CD14-positive monocyte (primary cell): Measurements from ENCODE around the gene ANKRD62. TPM values are rescaled to one million over a fixed set of nuclear protein-coding genes. Genes with fewer than 3 reads are reported as not detected.
A peak's percentile ranks its signal among the peaks of the same experiment; 100 is the strongest.

Experiments
- DNase-seq, 3 donors: peaks; one replicate each; pipeline ENCODE4 v3.0.0-alpha.2; 2011 to 2022
- H2AFZ ChIP-seq: 2 replicates; pipeline ENCODE4 v1.6.0; 2012; ENCODE audit warnings: mild to moderate bottlenecking, low read depth, low read length, inconsistent platforms; ENCODE audit not compliant: insufficient read depth, poor library complexity, severe bottlenecking
- H3K27ac ChIP-seq, 2 donors: 1 replicate in 1 of 2; 2 replicates in 1 of 2; pipeline ENCODE4 v1.5.1; 2012 to 2013; ENCODE audit warnings: low read length in 2 of 2, control low read depth in 1 of 2, inconsistent platforms in 1 of 2, low read depth in 1 of 2, mild to moderate bottlenecking in 1 of 2
- H3K27me3 ChIP-seq, 2 donors: one replicate each; pipeline versions ENCODE4 v1.6.0 to v1.6.1; 2011 to 2013; ENCODE audit warnings: low read length in 2 of 2; ENCODE audit not compliant: control insufficient read depth in 2 of 2, insufficient read depth in 2 of 2
- H3K36me3 ChIP-seq, 2 donors: replicated peaks in 1 of 2; 1 replicate in 1 of 2; 2 replicates in 1 of 2; pipeline versions ENCODE4 v1.5.1 to v1.6.1; 2012 to 2013; ENCODE audit warnings: low read length in 2 of 2, control low read depth in 1 of 2, inconsistent platforms in 1 of 2, mild to moderate bottlenecking in 1 of 2; ENCODE audit not compliant: insufficient read depth in 2 of 2, control insufficient read depth in 1 of 2
- H3K4me1 ChIP-seq, 2 donors: 1 replicate in 1 of 2; 2 replicates in 1 of 2; pipeline versions ENCODE4 v1.5.1 to v1.6.1; 2012 to 2013; ENCODE audit warnings: low read length in 2 of 2, control low read depth in 1 of 2, inconsistent platforms in 1 of 2, mild to moderate bottlenecking in 1 of 2, moderate library complexity in 1 of 2; ENCODE audit not compliant: insufficient read depth in 2 of 2, control insufficient read depth in 1 of 2
- H3K4me2 ChIP-seq: replicated peaks from 2 replicates; pipeline ENCODE3; 2012; ENCODE audit warnings: low read length, moderate library complexity, mild to moderate bottlenecking; ENCODE audit not compliant: poor library complexity, severe bottlenecking; ENCODE audit errors: extremely low read depth
- H3K4me3 ChIP-seq, 3 experiments: fragments of 200-600 bp in 1 of 3; sonication (generic) in 1 of 3; replicated peaks in 1 of 3; 1 replicate in 2 of 3; 2 replicates in 1 of 3; pipeline ENCODE4 v1.5.1; 2011 to 2013; ENCODE audit warnings: low read length in 3 of 3, mild to moderate bottlenecking in 3 of 3, control low read depth in 2 of 3, low read depth in 2 of 3, inconsistent platforms in 1 of 3, moderate library complexity in 1 of 3
- H3K79me2 ChIP-seq: 2 replicates; pipeline ENCODE4 v1.6.0; 2012; ENCODE audit warnings: mild to moderate bottlenecking, control low read depth, inconsistent platforms, low read length, moderate library complexity; ENCODE audit not compliant: insufficient read depth
- H3K9ac ChIP-seq: 2 replicates; pipeline ENCODE4 v1.6.0; 2017; ENCODE audit warnings: low read length, mild to moderate bottlenecking; ENCODE audit not compliant: insufficient read depth, poor library complexity, severe bottlenecking
- H3K9me3 ChIP-seq, 2 donors: replicated peaks in 1 of 2; 1 replicate in 1 of 2; 2 replicates in 1 of 2; pipeline versions ENCODE4 v1.5.1 to v1.6.1; 2012 to 2013; ENCODE audit warnings: low read length in 2 of 2, control low read depth in 1 of 2; ENCODE audit not compliant: control insufficient read depth in 1 of 2, insufficient read depth in 1 of 2
- H4K20me1 ChIP-seq: 2 replicates; pipeline ENCODE4 v1.6.0; 2012; ENCODE audit warnings: mild to moderate bottlenecking, low read length, control low read depth, moderate library complexity; ENCODE audit not compliant: insufficient read depth
- H3K27ac Mint-ChIP-seq, 7 donors: one replicate each; pipeline ENCODE4 v1.8.0; 2020; ENCODE audit warnings: mild to moderate bottlenecking in 7 of 7, mixed read lengths in 7 of 7, moderate library complexity in 6 of 7, inconsistent platforms in 2 of 7
- H3K27me3 Mint-ChIP-seq, 3 donors: one replicate each; pipeline ENCODE4 v1.8.0; 2021 to 2022; ENCODE audit warnings: low read depth in 3 of 3, mild to moderate bottlenecking in 3 of 3, mixed read lengths in 3 of 3, moderate library complexity in 3 of 3, inconsistent platforms in 1 of 3
- H3K36me3 Mint-ChIP-seq, 2 donors: one replicate each; pipeline ENCODE4 v1.8.0; 2020; ENCODE audit warnings: mixed read lengths in 2 of 2, inconsistent platforms in 1 of 2, mild to moderate bottlenecking in 1 of 2
- H3K4me1 Mint-ChIP-seq: one replicate; pipeline ENCODE4 v1.8.0; 2020; ENCODE audit warnings: mild to moderate bottlenecking, mixed read lengths
- H3K4me3 Mint-ChIP-seq, 2 donors: one replicate each; pipeline ENCODE4 v1.8.0; 2020; ENCODE audit warnings: mild to moderate bottlenecking in 2 of 2, mixed read lengths in 2 of 2, moderate library complexity in 1 of 2
- H3K9me3 Mint-ChIP-seq, 7 donors: one replicate each; pipeline ENCODE4 v1.8.0; 2020 to 2022; ENCODE audit warnings: mixed read lengths in 7 of 7, mild to moderate bottlenecking in 6 of 7, moderate library complexity in 6 of 7, inconsistent platforms in 2 of 7
- WGBS: methylation state at CpG from one replicate; pipeline ENCODE4 v1.1.5; 2013; ENCODE audit warnings: missing lambda C conversion rate; ENCODE audit not compliant: insufficient coverage; 5-methylcytosine and 5-hydroxymethylcytosine counted together
- intact Hi-C, 2 donors: fragments of 100-400 bp; cut with micrococcal nuclease; formaldehyde crosslinking; loops; one replicate each; pipeline versions ENCODE4 v1.15.0 to v1.15.1; 2023
- polyA plus RNA-seq, 3 donors: library from polyadenylated mRNA; depleted of rRNA in 1 of 3; unstranded in 2 of 3; stranded (reverse) in 1 of 3; fragments of 300-500 nt in 2 of 3; fragments of >200 nt in 1 of 3; fragmentation: Illumina TruSeq in 2 of 3; gene quantifications; 1 replicate in 2 of 3; 2 replicates in 1 of 3; pipeline ENCODE4 v1.2.3, GENCODE V29; 2012 to 2021
- TF ChIP-seq, protein P1 (sequence below): fragments of 200-600 bp; IDR thresholded peaks from one replicate; pipeline ENCODE4 v1.8.0; 2022; ENCODE audit warnings: antibody characterized with exemption, mild to moderate bottlenecking

Gene ANKRD62
- polyA plus RNA-seq, 3 donors: not detected

DNA sequence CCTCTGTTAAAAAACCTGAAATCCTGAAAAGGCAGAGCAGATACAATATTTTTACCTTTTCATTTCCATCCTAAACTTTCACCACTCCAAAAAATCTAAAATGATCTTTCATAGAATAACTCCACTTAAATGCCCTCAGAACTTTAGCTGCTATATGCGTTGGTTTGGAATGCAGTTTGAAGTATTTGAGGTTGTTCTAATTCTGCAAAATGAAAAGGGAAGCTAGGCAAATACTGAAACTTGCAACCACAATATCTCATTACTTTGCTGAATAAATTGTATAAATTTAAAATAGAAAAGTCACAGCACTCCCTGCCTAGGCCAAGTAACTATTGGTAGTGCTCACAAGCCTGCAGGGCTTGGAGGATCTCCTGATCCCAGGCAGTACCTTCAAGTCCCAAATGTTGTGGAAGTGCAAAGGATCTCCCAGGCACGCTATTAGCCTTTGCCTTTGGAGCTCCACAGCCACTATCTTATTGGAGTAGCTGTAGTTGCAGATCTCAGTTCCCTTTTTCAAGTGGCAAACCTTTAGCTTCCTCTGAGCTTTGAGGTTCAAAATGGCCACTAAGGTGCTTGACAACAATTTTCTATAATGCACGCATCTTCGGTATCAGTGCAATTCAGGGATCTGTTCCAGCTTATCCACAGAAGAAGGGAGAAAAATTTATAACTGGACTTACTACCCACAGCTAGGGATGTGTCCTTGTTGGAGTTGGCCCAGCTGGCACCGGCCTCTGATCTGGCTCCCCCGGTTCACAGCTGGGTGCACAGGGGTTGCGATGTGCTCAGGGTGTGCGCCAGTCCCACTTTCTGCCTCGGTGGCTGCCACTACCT, 43.4 kb upstream of the ANKRD62 start:
- peaks cover 37 to 48% of the 10 kb centered on the region in 2 donors for H3K4me1 ChIP-seq
- no peak overlapping the region for H3K9ac ChIP-seq
- H2AFZ ChIP-seq: peak overlapping the region; percentile 54
- H3K79me2 ChIP-seq: no peaks in the 10 kb centered on the region
- DNase-seq: peak; percentile 23 to 50 (median 48)
- no peaks in the 10 kb centered on the region for H3K27me3 Mint-ChIP-seq
- H3K4me3 Mint-ChIP-seq: peak overlapping the region in 1 of 2 donors; percentile 57
- H3K36me3 ChIP-seq: no peaks in the 10 kb centered on the region
- peaks cover 37% of the 10 kb centered on the region for H3K4me1 Mint-ChIP-seq
- WGBS: 73% methylated on average over 5 of the region's 9 CpGs
- no peaks in the 10 kb centered on the region for H3K9me3 ChIP-seq
- H3K4me2 ChIP-seq: peak overlapping the region; percentile 56
- H3K4me3 ChIP-seq: peak overlapping the region in 1 of 3 experiments; percentile 47
- TF ChIP-seq, protein P1, sequence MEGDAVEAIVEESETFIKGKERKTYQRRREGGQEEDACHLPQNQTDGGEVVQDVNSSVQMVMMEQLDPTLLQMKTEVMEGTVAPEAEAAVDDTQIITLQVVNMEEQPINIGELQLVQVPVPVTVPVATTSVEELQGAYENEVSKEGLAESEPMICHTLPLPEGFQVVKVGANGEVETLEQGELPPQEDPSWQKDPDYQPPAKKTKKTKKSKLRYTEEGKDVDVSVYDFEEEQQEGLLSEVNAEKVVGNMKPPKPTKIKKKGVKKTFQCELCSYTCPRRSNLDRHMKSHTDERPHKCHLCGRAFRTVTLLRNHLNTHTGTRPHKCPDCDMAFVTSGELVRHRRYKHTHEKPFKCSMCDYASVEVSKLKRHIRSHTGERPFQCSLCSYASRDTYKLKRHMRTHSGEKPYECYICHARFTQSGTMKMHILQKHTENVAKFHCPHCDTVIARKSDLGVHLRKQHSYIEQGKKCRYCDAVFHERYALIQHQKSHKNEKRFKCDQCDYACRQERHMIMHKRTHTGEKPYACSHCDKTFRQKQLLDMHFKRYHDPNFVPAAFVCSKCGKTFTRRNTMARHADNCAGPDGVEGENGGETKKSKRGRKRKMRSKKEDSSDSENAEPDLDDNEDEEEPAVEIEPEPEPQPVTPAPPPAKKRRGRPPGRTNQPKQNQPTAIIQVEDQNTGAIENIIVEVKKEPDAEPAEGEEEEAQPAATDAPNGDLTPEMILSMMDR: no peak
- no peaks in the 10 kb centered on the region for H4K20me1 ChIP-seq
- H3K27ac ChIP-seq: peak overlapping the region; percentile 18 to 58
- no peaks in the 10 kb centered on the region for H3K27me3 ChIP-seq
- intact Hi-C loops: no loop called here
- H3K27ac Mint-ChIP-seq: peak overlapping the region in 4 of 7 donors; percentile 22 to 83 (median 42)
- no peaks in the 10 kb centered on the region for H3K36me3 Mint-ChIP-seq
- no peaks in the 10 kb centered on the region for H3K9me3 Mint-ChIP-seq

DNA sequence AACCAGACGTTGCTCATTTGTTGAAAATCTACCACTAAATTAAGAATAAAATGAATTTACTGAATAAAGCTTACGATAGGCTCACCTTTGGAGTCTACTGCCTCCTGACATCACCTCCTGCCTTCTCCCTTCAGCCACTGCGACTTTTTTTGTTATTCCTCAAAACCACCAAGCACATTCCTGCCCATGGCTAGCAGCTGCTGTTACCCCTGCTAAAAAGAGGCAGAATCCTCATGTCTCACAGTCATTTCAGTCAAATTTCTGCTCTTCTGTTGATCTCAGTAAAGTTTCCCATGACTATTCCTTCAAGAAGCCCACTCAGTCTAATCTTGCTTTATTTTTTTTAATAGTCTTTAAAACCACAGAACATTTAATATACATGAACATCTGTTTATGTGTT, 40.8 kb upstream of the ANKRD62 start:
- TF ChIP-seq, protein P1: no peak
- Mint-ChIP-seq H3K9me3 (no peaks in the 10 kb centered on the region), H3K36me3 (no peaks in the 10 kb centered on the region), H3K27me3 (no peaks in the 10 kb centered on the region), H3K27ac (peak overlapping the region; percentile 31 to 84 (median 65)), H3K4me3 (no peak overlapping the region), H3K4me1 (peaks cover 42% of the 10 kb centered on the region)
- H3K9me3 ChIP-seq: no peaks in the 10 kb centered on the region
- H3K4me1 ChIP-seq: peaks cover 37 to 42% of the 10 kb centered on the region in 2 donors
- 70% methylated on average over 1 of the region's 3 CpGs for WGBS
- H3K9ac ChIP-seq: no peak overlapping the region
- no peaks in the 10 kb centered on the region for H3K27me3 ChIP-seq
- peak overlapping the region; percentile 17 for H3K4me2 ChIP-seq
- H4K20me1 ChIP-seq: no peaks in the 10 kb centered on the region
- no peak overlapping the region for H2AFZ ChIP-seq
- DNase-seq: no peak
- H3K27ac ChIP-seq: peak overlapping the region in 1 of 2 donors; percentile 52
- no peaks in the 10 kb centered on the region for H3K36me3 ChIP-seq
- no peaks in the 10 kb centered on the region for H3K79me2 ChIP-seq
- intact Hi-C loops: no loop called here
- no peak overlapping the region for H3K4me3 ChIP-seq
